Neural progenitor cell (in vitro differentiated cells): Measurements from ENCODE around the gene UBE2F.

Experiments used
- CTCF ChIP-seq: fragments of 200-600 bp; sonication (generic); IDR thresholded peaks from 2 replicates; pipeline ENCODE4 v1.5.1; 2017; ENCODE audit warnings: antibody characterized with exemption, mild to moderate bottlenecking
- EZH2 ChIP-seq: fragments of 200-600 bp; sonication (generic); IDR thresholded peaks from 2 replicates; pipeline ENCODE4 v1.6.1; 2017; ENCODE audit warnings: antibody characterized with exemption, mild to moderate bottlenecking, moderate library complexity

DNA sequence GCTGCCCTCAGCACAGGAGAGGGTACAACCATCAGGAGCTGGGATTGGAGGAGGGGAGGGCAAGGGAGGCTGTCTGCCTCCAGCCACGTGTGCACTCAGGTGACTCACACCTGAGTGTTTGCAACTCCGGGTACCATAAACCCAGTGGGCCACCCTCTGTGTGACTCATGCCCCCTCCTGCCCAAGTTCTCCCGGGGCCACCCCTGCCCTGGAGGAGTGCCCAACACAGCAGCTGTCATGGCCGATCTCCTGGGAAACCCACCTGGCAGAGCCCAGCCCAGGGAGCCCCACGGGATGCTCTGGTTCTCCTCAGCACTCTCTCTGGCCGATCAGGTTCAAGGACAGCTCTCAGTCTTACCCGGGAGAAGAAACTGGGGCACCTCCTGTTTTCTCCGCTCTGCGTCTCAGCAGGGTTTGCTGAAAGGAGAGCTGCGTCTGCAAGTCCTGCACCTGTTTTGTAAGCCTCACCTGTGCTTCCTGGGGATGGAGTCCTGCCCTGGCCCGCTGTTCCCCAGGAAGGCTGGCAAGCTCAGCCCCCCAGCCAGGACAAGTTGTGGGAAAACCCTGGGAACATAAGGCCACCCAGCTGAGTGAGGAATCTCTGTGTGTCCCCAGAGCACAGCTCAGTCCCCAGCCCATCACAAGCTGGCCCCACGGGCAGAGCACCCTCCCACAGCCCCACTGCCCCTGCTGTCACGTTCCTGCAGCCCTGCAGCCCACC, 44.0 kb upstream of the UBE2F start:
- TF ChIP-seq CTCF (no peak), EZH2 (no peak)
